GM19467 (cell line): ENCODE data around the gene FBXO28.
A peak's percentile ranks its signal among the peaks of the same experiment; 100 is the strongest.
"Not testable (repeated sequence)": the region's sequence is repeated elsewhere in the genome, so short reads cannot be mapped to it uniquely, and the experiment has no call there.

Experiments used
- ATAC-seq: cut with Tn5 transposase; IDR thresholded peaks from one replicate; pipeline ENCODE4 v1.9.1; 2021; ENCODE audit warnings: mild to moderate bottlenecking, moderate library complexity; ENCODE audit not compliant: unreplicated experiment

FBXO28 gene

GRCh38 chr1:224113918-224114786 is at the start of gene FBXO28:
Gene FBXO28, plus strand, starts transcription at chr1:224114111. Its CDS starts 19 bp downstream, at chr1:224114130.
- peak; percentile 99 for ATAC-seq

GRCh38 chr1:224064150-224064549 is 49.8 kb upstream of the FBXO28 start:
- no peak for ATAC-seq

GRCh38 chr1:224065455-224065854 is 48.5 kb upstream of the FBXO28 start:
- ATAC-seq = no peak

GRCh38 chr1:224067207-224067606 is 46.7 kb upstream of the FBXO28 start:
- ATAC-seq = no peak

GRCh38 chr1:224067621-224068457 is 46.1 kb upstream of the FBXO28 start:
- ATAC-seq = no peak

GRCh38 chr1:224068458-224069072 is 45.3 kb upstream of the FBXO28 start:
- no peak for ATAC-seq

GRCh38 chr1:224069138-224069537 is 44.8 kb upstream of the FBXO28 start:
- no peak for ATAC-seq

GRCh38 chr1:224070521-224070920 is 43.4 kb upstream of the FBXO28 start:
- ATAC-seq = no peak

GRCh38 chr1:224076407-224076806 is 37.5 kb upstream of the FBXO28 start:
- no peak for ATAC-seq

- not testable (repeated sequence) for ATAC-seq
These were observed 34.3 kb upstream of the FBXO28 start for GRCh38 chr1:224079644-224080043.

GRCh38 chr1:224080115-224080774 is 33.7 kb upstream of the FBXO28 start:
- ATAC-seq = no peak

GRCh38 chr1:224081604-224082003 is 32.3 kb upstream of the FBXO28 start:
- ATAC-seq = no peak

- no peak for ATAC-seq
These were observed 31.8 kb upstream of the FBXO28 start for GRCh38 chr1:224082146-224082545.

- no peak for ATAC-seq
These were observed 29.0 kb upstream of the FBXO28 start for GRCh38 chr1:224084867-224085266.

- no peak for ATAC-seq
These were observed 28.3 kb upstream of the FBXO28 start for GRCh38 chr1:224085421-224086108.

- ATAC-seq = no peak
These were observed 26.6 kb upstream of the FBXO28 start for GRCh38 chr1:224087286-224087794.

GRCh38 chr1:224089583-224089982 is 24.3 kb upstream of the FBXO28 start:
- no peak for ATAC-seq

GRCh38 chr1:224090116-224090515 is 23.8 kb upstream of the FBXO28 start:
- no peak for ATAC-seq

- ATAC-seq = no peak
These were observed 21.8 kb upstream of the FBXO28 start for GRCh38 chr1:224092111-224092510.

GRCh38 chr1:224092601-224093000 is 21.3 kb upstream of the FBXO28 start:
- no peak for ATAC-seq
